ENCODE results near the gene ZNF609. TPM values are rescaled to one million over a fixed set of nuclear protein-coding genes. Genes with fewer than 3 reads are reported as not detected.

ZNF609 gene
- total RNA-seq, 2 experiments from 2014 or later: 34.1 TPM

DNA sequence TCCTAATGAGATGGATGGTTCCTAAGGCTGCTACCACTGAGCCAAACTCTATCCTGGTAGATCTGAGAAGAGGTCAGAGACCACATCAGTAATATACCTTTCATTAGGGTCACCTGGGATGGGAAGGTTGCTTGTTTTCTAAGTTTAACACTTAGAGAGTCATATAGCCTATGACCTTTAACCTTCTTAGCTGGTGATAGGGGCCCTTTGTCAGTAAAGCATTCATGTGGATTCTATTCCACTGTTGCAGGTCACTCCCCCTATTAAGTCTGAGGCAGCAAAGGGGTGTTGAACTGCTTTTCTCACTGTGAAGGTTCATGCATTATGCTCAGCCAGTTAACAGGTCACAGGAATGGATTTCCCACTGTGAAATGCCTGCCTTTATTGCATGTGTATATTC, 6.1 kb upstream of the ZNF609 start:
- CTCF ChIA-PET: no interaction called here
- POLR2A ChIA-PET: no interaction called here

- CTCF ChIA-PET: no interaction called here
- POLR2A ChIA-PET: no interaction called here
These were observed 4.4 kb upstream of the ZNF609 start for GRCh38 chr15:64455961-64456371.

DNA sequence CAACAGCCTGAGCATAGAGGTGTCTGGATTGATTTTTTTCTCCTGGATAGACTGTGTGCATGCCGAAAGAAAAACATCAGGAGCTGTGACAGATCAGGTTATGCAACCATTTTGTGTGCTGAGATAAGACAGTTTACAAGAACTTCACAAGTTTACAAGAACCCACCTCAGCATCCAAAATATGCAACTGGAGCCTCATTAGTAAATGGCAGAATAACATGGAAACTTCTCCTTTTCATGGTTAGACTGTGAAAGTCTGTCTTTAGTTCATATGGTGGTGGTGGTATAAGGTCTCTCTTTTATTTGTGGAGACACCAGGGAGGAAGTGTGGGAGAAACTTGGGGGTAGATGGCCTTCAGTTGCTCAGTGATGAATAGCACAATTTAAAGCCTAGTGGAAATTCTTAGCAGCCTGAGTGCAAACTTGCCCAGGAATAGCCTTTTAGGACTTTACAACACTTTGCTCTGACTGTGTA, 3.7 kb upstream of the ZNF609 start:
- ChIA-PET POLR2A (no interaction called here), CTCF (no interaction called here)

DNA sequence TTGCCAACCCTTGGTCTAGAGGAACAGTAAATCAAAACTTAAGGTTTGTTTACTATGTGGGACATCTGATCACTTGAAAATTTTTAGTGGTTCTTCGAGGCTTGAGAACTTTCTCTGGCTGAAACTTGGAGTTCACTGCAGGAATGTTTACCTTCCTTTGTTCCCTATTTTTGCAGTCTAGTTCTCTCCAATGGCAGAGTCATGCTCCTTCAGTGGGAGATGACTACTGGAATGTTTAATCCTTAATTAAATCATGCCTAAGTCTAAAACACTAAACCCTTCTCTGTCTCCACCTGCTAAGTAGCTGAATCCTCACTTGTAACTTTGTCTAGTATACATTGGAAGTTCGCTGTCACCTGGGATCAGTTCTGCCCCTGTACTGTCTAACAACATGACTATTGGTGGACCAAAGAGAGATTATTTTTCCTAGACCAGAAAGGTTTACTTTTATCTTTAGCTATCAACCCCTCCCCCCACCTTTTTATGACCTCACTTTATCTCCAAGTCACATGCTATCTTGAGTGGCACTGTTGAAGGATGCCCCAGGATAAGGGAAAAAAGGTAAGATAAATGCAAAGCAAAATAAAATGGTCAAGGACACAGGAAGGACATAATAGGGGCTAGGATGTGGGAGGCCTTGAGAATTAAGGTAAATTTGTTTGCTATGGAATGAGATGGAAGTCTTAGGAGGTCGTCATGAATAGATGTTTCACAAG, 1.2 kb upstream of the ZNF609 start:
- POLR2A ChIA-PET: interaction anchor here (1.6 kb wide), 1 partner anchor 15 kb away, joined by 3 read pairs; no protein-coding TSS in a partner anchor
- CTCF ChIA-PET: no interaction called here

- CTCF ChIA-PET: no interaction called here
- POLR2A ChIA-PET: interaction anchor here (0.6 to 1.6 kb wide), 7 partner anchors 11 to 74 kb away, joined by 3 to 5 read pairs (median 4); partner anchors contain the start of gene TRIP4
These were observed 644 bp downstream of the ZNF609 start for GRCh38 chr15:64460724-64461720.

DNA sequence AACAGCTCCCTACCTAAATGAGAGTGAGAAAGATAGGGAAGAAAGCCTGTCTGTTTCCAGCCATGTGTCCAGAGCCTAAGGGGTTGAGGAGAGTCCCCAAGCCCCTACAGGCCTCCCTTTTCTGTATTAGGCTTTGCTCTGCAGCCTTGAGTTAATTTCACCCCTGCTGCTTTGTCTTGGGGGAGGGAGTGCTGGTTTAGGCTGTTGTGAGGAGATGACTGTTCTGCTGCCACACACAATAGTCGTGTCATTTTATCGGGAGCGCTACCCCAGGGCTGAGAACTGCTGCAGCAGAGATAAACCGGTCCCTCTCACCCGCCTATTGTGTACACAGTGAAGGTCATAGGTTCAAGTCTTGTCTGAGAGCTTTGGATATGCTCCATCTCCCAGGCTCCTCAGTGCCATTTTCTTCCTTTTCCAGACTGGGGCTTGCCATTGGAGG, 1.4 kb downstream of the ZNF609 start:
- ChIA-PET CTCF (no interaction called here), POLR2A (interaction anchor here (1.0 to 1.1 kb wide), 3 partner anchors 15 to 31 kb away, joined by 4 to 5 read pairs (median 4); no protein-coding TSS in a partner anchor)

DNA sequence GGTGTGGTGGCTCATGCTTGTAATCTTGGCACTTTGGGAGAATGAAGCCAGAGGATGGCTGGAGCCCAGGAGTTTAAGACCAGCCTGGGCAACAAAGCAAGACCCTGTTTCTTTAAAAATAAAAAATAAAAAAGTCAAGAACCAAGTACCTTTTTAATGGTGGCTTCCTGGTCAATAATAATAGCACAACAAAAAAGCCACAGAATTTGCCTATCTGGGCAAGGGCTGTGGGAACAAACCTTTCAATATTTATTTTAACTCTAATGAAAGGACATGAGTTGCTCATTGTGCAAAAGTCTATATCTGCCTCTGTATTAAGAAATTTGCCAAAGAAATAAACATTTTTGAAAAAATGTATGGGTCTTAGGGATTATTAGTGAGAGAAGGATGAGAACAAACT, 2.1 kb downstream of the ZNF609 start:
- POLR2A ChIA-PET: interaction anchor here (1.0 kb wide), 1 partner anchor 18 kb away, joined by 4 read pairs; no protein-coding TSS in a partner anchor
- CTCF ChIA-PET: no interaction called here

- POLR2A ChIA-PET: no interaction called here
- CTCF ChIA-PET: no interaction called here
These were observed 4.1 kb downstream of the ZNF609 start for GRCh38 chr15:64464276-64465005.

DNA sequence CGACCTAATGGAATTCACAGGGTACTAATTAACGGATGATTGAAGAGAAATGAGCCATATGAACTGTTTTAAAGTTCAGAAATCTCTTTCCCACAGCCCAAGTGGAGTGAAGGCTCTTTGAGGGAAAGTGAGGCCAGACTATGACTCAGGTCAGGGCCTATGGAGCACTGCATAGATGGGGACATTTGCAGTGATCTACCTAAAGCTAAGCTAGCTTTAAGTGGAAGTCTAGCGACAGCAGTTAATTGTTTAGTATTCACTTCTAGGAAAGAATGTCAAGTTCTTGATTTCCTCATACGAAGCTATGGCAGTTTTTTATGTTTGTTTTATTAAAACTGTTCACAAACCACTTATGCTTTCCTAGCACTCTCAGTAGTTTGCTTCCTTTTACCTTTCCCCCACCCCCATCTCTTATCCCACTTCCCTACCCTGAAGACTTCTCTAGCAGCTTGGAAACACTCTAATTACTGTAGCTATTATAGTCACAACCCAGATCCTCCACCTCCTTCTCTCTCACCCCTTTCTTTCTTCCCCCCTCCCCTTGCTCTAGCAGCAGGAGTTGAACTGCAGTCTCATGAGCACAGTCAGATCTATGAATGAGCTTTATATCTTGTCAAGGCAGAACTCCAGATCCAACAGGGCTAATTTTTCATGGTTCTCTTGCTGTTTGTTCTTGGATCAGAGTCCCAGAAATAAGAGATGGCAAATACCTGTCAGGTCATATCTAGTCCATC, 6.2 kb downstream of the ZNF609 start:
- POLR2A ChIA-PET: no interaction called here
- CTCF ChIA-PET: interaction anchor here (0.6 kb wide), 1 partner anchor 369 kb away, joined by 3 read pairs; no protein-coding TSS in a partner anchor

DNA sequence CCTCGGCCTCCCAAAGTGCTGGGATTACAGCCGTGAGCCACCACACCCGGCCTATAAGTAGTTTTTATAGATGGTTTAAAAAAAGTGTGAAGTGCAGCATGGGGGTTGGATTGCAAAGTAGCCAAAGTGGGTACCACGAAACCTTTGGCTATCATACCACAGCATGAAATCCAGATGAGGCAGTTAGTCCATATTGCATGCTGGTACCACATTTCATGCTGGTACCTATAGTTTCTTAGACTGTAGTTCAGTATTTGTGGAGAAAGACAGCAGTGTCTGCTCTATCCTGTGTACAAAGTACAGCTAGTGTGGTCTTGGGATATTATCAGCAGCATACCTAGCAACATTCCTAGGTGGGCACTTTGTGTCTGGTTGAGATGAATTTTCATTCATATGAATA, 11.8 kb downstream of the ZNF609 start:
- ChIA-PET POLR2A (no interaction called here), CTCF (no interaction called here)

- ChIA-PET CTCF (no interaction called here), POLR2A (no interaction called here)
These were observed 14.5 kb downstream of the ZNF609 start for GRCh38 chr15:64474846-64475245.

DNA sequence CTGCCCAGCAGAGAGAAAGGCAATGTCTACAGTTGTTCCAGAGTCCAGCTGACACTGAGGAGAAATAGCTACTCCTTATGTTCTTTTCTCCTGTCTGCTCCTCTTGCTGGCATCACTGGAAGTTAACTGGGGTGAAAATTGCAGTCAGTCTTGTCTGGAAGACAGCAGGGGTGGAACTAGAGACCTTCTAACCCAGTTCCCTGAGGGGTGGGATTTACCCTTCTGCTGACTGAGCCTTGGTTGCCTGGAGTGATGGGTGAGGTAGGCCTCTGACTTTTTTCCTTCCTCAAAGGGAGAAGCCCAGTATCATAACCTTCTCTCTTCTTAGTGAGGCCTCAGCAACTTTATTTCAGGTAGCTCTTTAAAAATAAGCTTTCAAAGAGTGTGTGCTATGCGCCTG, 16.2 kb downstream of the ZNF609 start:
- CTCF ChIA-PET: interaction anchor here (0.5 kb wide), 1 partner anchor 213 kb away, joined by 3 read pairs; no protein-coding TSS in a partner anchor
- POLR2A ChIA-PET: interaction anchor here (0.7 to 1.0 kb wide), 2 partner anchors 15 to 23 kb away, joined by 5 to 11 read pairs; no protein-coding TSS in a partner anchor

DNA sequence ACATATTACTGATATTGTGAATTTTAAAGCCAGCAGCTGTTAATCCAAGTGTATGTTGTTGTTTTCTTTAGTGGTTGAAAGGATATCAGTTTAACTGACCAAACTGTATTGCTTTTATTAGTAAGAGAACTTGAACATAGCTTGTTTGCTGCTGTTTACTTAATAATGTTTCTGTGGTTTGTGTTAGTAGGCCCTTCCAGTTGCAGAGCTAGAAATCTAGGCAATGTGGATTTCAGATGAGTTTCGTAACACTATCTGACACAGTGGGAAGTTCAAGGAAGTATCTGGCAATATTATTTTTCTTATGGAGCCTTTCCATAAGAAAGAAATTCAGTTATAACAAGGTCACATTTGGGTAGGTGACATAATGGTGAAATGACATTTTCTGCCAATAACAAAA, 18.5 kb downstream of the ZNF609 start:
- POLR2A ChIA-PET: interaction anchor here (0.6 to 0.7 kb wide), 2 partner anchors 70 to 224 kb away, joined by 5 read pairs; no protein-coding TSS in a partner anchor
- CTCF ChIA-PET: no interaction called here

GRCh38 chr15:64480891-64481290, 20.5 kb downstream of the ZNF609 start:
- ChIA-PET POLR2A (interaction anchor here (0.6 kb wide), 1 partner anchor 22 kb away, joined by 5 read pairs; no protein-coding TSS in a partner anchor), CTCF (no interaction called here)

DNA sequence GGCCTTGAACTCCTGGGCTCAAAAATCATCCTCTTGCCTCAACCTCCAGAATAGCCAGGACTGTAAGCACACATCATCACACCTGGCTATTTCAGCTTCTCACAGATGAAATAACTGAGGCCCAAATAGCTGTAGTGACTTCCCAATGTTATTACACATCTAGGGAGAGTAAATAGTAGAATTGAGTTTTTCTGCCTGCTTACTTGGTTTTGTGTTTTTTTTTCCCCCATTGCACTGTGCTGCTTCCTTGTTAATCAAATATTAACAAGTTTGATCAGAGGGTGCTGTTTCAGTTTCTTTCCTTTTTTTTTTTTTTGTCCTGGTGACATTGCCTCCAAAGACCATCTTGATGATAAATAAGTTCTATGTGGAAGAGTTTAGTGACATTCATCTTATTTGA, 23.4 kb downstream of the ZNF609 start:
- POLR2A ChIA-PET: no interaction called here

GRCh38 chr15:64485796-64486195, 25.4 kb downstream of the ZNF609 start:
- ChIA-PET POLR2A (no interaction called here), CTCF (interaction anchor here (0.5 to 0.7 kb wide), 2 partner anchors 116 to 1083 kb away, joined by 3 read pairs; no protein-coding TSS in a partner anchor)

More for the DNA sequence above, 23.4 kb downstream of the ZNF609 start:
- CTCF ChIA-PET: no interaction called here

- CTCF ChIA-PET: interaction anchor here (0.8 kb wide), 1 partner anchor 215 kb away, joined by 3 read pairs; no protein-coding TSS in a partner anchor
- POLR2A ChIA-PET: no interaction called here
These were observed 30.4 kb downstream of the ZNF609 start for GRCh38 chr15:64490598-64491259.

DNA sequence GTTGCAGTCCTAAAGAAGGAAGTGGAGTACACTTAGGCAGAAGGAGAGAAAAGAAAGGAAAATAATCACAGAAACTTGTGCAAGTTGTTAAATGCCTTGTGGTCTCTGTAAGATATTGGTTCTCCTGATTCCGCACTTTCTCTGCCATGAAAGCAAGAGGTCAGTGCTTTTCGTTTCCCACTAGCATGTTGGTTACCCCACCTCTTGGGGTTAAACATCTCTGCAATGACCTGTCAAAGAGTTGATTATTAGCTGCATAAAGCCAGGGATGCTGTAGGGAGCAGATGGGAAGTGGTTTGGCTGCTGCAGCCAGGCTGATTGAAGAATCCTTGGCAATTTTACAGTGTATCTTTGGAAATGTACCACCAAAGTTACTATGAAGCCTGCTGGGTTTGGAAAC, 33.3 kb downstream of the ZNF609 start:
- CTCF ChIA-PET: no interaction called here
- POLR2A ChIA-PET: no interaction called here
